NCI-H1417 treated with DMSO at 0.1 percent for 48 hours (cell line): ENCODE results near the gene KIF2C.
"Not testable (repeated sequence)": the region's sequence is repeated elsewhere in the genome, so short reads cannot be mapped to it uniquely, and the experiment has no call there.

Source experiments
- DNase-seq: peaks from one replicate; lab custom pipeline; 2025; lab: John Stamatoyannopoulos, UW

Gene KIF2C

GRCh38 chr1:44812822-44813543, 73.3 kb downstream of the KIF2C start:
- no peak for DNase-seq

GRCh38 chr1:44815926-44816325, 76.3 kb downstream of the KIF2C start:
- not testable (repeated sequence) for DNase-seq

GRCh38 chr1:44817307-44817706, 77.7 kb downstream of the KIF2C start:
- DNase-seq: no peak
